ACHN (cell line): ENCODE data around the gene PCDH9.

Source experiments
- DNase-seq: peaks from one replicate; pipeline ENCODE4 v3.0.0-alpha.2; 2015
- in situ Hi-C: cut with HindIII; loops from 2 replicates; pipeline ENCODE4 v1.10.0; 2017; ENCODE audit warnings: low sequenced_read_pairs, low pct_ligation_motif_present, low pct_unique_long_range_greater_than_20kb

PCDH9 gene

GRCh38 chr13:66528944-66529576, 701.1 kb downstream of the PCDH9 start:
- DNase-seq = no peak
- in situ Hi-C loops = no loop called here

- in situ Hi-C loops = no loop called here
- no peak for DNase-seq
Observed at GRCh38 chr13:66528180-66528579, 702.0 kb downstream of the PCDH9 start.

DNA sequence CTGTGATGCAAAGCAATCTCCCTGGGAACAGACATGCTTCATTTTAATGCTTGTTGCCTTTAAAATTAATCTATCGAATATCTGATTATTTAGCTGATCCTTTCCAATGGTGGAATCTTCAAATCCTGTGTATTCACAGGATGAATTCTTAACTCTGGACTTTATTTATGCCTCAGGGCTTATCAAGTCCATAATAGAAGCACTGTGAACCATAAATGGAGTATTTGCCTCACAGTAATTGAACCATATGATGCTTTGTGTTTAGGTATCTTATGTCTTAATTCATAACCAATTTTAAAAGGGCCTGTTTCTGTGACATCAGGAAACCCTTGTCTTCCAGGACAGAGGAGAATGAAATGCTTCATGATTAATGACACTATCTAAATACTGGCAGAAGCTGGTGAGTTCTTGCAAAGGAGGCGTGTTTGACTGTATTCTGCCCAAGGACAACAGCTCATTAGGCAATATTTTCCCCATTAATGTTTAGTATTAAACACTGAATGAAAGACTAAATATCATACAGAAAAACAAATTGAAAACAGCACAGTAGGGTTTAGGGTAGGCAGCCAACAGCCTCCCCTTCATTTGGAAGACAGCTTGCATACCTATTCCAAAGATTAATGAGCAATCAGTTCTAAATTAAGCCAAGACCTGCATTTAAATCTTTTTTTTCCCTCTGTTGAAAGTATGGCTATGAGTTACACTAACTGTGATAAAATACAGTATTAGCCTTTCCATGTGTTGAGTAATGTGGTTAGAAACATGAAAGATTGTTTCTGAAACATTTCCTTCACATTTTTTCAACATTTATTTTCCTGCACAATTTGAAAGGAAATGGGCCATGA, 709.4 kb downstream of the PCDH9 start:
- DNase-seq = no peak
- in situ Hi-C loops = no loop called here

DNA sequence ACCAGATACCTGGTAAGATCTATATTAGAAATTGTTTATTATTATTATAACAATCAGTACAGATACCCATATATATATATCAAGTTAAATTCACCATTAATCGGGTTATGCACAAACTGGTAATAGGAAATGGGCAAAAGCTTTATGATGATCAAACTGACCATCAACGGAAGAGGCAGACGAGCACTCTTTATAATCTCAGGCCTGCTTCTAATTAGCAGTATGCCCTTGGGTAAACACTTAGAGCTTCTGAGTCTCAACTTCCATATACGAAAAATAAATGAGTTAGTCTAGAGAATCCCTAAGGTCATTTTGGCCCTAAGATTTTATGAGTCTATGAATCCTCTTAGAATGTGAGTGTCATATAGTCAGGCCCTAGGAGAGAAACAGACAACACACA, 710.9 kb downstream of the PCDH9 start:
- no peak for DNase-seq
- in situ Hi-C loops = no loop called here

DNA sequence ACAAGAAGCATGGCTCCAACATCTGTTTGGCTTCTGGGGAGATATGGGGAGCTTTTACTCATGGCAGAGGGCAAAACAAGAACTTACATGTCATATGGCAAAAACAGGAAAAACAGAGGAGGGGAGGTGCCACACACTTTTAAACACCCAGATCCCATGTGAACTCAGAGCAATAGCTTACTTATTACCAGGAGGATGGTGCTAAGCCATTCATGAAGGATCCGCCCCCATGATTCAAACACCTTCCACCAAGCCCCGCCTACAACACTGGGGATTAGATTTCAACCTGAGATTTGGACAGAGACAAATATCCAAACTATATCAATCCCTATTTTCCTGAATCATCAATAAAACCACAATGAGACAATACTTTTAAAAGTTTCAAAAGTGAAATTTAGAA, 712.1 kb downstream of the PCDH9 start:
- DNase-seq = no peak
- in situ Hi-C loops = no loop called here

- DNase-seq = no peak
- in situ Hi-C loops = no loop called here
Observed at GRCh38 chr13:66513728-66514127, 716.4 kb downstream of the PCDH9 start.

GRCh38 chr13:66509175-66509574, 721.0 kb downstream of the PCDH9 start:
- in situ Hi-C loops = no loop called here
- DNase-seq = no peak

GRCh38 chr13:66508153-66508909, 721.8 kb downstream of the PCDH9 start:
- no peak for DNase-seq
- in situ Hi-C loops = no loop called here

- DNase-seq = no peak
- in situ Hi-C loops = no loop called here
Observed at GRCh38 chr13:66506979-66507378, 723.2 kb downstream of the PCDH9 start.

DNA sequence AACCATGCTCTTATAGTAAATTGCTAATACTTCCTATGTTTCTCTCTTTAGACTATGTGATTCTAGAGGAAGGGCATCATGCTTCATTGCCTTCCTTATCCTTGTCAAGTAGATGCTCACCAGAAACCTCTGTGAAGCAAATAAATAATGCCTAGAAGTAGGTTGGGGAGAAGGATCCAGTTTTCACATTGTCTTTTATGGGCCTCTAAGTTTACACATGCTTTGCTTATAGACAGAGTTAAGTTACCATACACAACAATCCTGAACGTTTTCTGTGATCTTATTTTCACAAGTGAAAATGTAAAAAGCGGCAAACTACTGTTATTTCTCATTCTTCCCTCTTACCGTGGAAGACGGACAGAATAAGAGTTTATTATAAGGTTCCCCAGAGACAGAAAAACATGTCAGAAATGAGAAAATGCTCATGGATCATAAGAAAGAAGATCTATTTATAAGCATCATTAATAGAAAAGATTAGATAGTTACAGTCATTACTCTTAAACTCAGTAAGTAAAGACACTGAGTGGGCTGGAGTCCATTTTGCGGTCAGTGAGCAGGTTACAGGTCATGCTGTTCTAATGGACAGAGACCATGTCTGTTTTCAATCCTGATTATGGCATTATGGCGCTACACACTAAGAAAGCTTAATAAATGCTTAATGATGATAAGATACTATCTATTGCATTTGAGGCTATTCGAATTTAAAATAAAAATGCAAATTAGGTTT, 723.9 kb downstream of the PCDH9 start:
- in situ Hi-C loops = no loop called here
- no peak for DNase-seq

DNA sequence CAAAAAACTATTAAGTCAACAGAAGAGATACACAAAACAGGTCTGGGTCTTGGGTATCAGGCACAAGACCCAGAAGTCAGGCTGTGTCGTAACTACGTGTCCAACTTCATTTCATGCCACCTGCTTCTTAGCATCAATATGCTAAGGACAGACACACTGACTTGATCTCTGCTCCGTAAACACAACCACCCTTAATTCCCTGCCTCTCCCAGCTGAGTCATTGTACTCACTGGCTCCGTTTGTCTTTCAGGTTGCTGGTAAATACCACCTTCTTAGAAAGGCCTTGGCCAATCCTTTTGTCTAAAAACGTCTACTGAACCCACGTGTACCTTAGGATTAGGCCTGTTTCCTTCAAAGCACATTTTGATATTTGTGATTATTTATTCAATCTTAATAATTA, 726.2 kb downstream of the PCDH9 start:
- in situ Hi-C loops = no loop called here
- DNase-seq = no peak

GRCh38 chr13:66501181-66501580, 729.0 kb downstream of the PCDH9 start:
- DNase-seq = no peak
- in situ Hi-C loops = no loop called here

DNA sequence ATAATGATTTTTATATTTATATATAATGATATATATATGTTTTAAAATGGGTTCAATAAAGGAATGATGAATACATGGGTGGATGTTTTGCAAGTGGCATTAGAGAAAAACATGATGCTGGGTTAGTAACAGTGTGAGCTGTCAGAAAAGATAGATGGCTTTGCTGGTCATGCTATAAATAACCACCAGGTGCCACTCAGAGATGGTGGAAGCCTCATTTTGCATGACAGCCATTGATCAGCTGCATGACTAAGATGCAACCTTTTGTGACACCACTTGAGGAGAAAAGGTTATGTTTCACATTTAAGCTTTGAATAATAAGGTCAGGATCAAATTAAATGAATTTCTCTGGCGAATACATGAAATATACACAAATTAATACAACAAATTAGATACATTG, 737.7 kb downstream of the PCDH9 start:
- in situ Hi-C loops = no loop called here
- no peak for DNase-seq

DNA sequence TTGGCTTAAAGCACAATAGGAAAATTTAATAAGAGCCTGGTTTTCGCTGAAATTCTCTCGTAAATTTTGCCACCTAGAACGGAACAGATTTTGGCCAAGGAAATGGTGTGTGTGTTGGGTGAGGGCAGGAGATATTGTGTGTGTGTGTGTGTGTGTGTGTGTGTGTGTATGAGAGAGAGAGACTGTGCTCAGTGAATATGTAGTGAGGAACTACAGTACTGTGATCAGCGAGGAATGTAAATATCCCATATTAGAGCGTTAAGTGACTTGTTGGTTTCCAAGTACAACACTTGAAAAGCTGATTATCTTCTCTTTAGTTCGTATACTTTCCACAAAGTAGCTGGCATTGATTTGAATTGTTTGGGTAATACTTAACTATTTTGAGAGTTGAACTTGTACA, 738.9 kb downstream of the PCDH9 start:
- in situ Hi-C loops = no loop called here
- no peak for DNase-seq

GRCh38 chr13:66489586-66489985, 740.5 kb downstream of the PCDH9 start:
- no peak for DNase-seq
- in situ Hi-C loops = no loop called here

DNA sequence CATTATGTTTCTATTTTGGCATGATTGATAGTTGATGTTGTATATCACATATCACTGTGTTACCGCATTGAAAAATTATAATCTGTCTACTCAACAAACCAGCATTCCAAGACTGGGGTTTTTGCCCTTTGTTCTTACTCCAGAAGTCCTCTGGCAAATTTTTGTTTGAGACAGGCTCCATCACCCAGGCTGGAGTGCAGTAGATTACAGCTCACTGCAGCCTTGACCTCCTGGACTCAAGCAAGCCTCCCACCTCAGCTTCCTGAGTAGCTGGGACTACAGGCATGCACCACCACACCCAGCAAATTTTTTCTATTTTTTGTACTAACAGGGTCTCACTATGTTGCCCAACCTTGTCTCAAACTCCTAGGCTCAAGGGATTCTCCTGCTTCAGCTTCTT, 741.0 kb downstream of the PCDH9 start:
- no peak for DNase-seq
- in situ Hi-C loops = no loop called here

DNA sequence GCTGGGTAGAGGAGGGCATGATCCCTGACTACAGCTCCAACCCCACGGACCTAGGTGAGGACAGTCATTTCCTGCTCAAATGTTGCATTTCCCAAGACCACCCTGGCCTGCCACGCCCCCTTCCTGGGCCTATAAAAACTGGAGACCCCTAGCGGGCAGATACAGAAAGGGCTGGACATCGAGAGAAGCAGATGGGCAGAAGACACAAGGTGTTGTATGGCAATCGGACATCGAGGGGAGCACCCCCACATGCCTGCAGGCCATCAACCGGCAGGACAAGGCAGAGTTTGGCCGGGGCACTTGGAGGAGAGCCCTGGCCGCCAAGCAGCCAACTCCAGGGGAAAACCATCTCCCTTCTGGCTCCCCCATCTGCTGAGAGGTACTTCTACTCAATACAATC, 746.4 kb downstream of the PCDH9 start:
- DNase-seq = no peak
- in situ Hi-C loops = no loop called here

DNA sequence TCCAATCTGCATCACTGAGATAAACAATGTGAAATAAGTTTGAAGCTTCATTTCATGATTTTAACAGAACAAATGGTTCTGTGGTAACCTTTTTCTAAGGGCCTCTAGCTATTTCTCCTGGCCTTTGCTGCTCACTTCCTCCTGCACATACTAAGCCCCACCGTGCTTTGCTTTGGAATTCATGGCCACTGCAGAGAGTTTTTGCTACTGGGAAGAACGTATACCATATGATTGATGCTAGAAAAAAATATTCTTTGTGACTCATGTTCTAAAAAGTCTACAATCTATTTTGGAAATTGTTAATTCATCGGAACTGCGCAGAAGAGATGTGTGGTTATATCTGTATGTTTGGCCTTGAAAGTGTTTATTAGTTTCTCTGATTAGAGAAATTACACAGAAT, 747.3 kb downstream of the PCDH9 start:
- no peak for DNase-seq
- in situ Hi-C loops = no loop called here

GRCh38 chr13:66477816-66478215, 752.3 kb downstream of the PCDH9 start:
- DNase-seq = no peak
- in situ Hi-C loops = no loop called here
